GM19324 (cell line): ENCODE results near the gene LMAN1L.
"Not testable (repeated sequence)": the region's sequence is repeated elsewhere in the genome, so short reads cannot be mapped to it uniquely, and the experiment has no call there.

ENCODE experiments used
- ATAC-seq: cut with Tn5 transposase; IDR thresholded peaks from one replicate; pipeline ENCODE4 v1.9.1; 2021; ENCODE audit warnings: mild to moderate bottlenecking, moderate library complexity; ENCODE audit not compliant: unreplicated experiment, low FRiP score

The LMAN1L gene

DNA sequence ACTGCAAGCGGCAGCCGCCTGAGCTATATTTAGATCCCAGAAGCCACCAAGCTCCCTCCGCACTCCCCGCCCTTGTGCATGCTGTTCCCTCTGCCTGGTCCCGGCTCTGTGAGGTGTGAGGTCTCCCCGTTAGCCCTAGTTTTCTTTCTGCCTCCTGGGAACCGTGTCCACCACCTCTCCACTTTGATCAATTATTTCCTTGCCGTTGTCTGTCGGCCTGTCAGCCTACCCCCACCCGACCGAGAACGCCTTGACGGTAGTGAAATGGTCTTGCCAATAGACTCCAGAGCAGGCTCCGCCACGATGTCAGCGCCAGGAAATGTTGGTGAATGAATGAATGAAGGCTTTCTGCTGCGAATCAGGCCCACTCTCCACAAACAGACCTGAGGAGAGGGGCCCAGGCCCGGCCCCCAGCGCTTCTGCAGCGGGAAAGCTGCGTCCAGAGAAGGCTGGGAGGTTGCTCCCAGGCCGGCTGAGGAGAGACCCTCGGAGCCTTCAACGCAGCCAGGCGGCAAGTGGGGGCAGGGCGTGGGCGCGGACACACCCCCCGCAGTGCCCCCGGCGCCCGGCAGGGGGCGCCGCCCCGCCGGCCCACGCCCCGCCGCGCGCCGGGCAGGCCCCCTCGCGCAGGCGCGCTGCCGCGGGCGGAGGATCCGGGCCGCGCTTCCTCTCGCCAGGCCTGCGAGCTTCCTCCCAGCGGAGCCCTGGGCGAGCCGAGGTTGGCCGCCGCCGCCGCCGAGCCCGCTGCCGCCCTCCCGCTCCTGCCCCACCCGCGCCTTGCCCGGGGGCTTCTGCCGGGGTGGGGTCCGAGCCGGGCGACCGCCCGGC, 31.0 kb upstream of the LMAN1L start, which contains the start of gene CSK:
TSS of gene CSK (plus strand) at position 650 of the 828 bp plus-strand sequence. CDS start 16,218 bp downstream, outside the sequence.
- ATAC-seq: peak; percentile 47

DNA sequence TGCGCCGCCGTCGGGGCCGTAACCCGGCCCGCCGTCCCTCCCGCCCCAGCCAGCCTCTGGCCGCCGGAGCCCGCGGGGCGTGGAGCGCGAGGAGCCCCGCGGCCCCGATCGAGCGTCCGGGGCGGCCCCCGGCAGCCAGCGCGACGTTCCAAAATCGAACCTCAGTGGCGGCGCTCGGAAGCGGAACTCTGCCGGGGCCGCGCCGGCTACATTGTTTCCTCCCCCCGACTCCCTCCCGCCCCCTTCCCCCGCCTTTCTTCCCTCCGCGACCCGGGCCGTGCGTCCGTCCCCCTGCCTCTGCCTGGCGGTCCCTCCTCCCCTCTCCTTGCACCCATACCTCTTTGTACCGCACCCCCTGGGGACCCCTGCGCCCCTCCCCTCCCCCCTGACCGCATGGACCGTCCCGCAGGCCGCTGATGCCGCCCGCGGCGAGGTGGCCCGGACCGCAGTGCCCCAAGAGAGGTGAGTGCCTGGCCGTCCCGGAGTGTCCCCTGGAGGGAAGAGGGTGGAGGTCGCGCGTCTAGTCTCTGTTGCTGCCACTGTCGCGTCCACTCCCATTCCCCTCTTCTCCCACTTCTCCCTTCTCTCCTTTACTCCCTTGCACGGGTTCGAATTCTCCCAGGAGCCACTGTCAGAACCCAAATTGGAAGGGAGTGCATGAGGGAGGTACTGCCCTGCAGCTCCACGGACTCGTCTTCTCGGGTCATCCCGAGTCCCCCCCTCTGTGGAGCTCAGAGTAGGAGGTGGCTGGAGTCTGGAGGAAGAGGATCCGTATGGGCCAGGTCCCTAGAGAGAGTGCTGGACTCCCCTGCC, 30.2 kb upstream of the LMAN1L start:
- peak; percentile 21 for ATAC-seq

DNA sequence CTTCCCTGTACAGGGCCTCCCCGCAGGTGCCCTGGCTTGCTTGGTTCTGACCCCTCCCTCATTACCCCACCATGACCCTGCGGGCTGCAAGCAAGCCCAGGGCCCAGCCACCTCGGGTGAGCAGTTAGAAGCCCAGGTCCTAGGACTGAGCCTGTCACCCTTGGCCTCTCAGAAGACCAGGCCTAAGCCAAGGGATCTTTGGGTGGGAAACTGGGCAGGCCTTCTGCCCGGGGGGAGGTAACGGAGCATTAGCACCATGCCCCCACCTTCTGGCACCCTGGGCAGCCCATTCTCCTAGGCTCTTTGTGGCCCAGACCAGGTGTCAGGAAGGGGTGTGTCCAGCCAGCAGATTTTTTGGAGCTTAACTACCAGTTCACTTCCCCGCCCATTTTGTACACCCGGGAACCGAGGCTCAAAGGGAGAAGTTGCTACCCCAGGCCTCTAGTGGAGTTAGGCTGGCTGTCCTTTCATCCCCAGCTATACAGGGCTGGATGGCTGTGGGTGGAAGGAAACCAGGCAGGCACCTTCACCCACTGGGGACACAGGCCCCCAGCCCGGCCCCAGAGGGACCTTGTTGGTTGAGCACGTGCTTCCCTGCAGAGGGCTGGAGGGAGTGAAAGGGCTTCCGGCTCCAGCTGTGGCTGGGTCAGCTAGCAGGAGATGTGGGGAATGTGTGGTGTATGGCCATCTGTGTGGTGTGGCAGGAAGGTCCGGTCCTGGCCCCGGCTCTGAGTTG, 29.4 kb upstream of the LMAN1L start:
- no peak for ATAC-seq

DNA sequence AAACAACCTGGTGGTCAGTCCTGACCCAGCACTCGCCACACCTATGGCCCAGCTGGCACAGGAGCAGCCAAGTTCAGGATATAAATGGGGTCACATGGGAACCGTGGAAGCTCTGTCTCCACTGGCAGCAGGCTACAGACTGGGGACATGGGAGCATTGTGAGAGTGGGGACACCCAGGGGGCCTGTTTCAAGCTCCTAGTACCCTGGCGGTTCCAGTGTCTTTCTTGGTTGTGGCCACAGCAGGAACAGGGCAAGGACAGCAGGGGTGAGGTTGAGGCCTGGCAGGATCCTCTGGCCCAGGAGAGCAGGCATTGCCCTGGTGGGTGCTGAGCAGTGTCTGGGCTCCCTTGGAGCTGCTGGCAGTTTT, 28.8 kb upstream of the LMAN1L start:
- ATAC-seq: no peak

DNA sequence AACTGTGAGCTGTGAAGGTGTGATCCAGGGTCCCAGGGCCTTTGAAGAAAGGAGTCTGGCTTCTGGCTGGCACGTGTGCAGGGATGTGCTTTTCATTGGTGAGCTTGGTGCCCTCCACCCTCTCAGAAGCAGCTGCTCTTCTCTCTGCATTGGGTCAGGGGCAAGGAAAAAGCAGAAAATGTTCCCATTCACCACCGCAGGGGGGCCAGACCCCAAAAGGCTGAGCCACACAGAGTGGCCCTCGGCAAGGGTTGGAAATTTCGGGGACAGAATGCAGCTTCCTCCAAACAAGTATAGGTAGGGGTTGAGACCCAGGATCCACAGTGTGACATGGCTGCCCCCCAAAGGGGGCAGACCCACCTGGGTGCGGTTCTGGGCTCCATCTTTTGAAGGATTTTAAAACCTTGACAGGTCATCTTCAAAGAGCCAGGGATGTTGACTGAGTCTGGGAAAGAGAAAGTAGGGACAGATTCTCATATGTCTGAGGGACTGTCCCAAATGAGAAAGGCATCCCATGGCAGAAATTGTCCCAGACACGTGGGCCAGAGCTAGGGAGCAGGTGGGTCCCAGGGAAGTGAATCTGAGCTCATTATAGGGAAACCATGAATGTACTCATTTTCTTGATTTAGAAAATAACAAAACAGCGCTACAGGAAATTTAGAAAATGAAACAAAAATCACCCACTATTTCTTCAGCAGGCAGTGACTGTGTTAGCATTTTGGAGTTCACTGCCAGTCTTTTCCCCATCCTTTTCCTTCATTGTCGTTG, 28.0 kb upstream of the LMAN1L start:
- no peak for ATAC-seq

DNA sequence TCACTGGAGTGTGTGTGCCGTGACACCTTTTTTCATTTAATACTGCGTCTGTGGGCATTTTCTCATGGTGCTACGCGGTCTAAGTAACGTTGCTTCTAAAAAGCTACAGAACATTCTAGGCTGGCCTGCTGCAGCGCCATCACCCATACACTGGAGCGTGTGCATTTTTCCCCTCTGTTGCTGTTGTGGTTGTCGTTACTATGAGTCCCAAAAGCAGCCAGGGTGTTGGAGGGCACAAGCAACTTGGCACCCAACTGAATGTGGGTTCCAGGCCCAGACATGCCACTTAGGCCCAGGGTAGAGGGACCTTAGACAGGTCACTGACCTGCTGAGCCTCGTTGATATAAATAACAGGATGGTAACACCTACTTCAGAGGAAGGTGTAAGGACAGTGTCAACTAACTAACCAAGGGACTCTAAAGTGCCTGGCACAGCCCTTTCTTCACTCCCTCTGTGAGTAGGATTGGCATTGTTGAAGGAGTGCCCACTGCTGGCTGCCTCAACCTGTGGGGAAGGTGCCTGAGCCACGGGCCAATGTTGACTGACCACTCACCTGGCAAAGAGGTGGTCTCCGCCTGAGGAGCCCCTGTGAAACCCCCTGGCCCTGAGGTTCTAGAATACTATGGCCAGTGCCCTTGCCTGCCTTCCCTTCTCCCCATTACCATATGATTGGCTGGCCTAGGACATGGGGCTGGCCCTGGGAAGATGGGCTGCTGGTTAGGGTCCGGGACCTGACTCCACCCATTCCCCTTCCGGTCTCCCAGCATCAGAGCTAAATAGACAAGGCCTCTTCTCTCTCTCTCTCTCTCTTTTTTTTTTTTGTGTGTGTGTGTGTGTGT, 27.2 kb upstream of the LMAN1L start:
- no peak for ATAC-seq

DNA sequence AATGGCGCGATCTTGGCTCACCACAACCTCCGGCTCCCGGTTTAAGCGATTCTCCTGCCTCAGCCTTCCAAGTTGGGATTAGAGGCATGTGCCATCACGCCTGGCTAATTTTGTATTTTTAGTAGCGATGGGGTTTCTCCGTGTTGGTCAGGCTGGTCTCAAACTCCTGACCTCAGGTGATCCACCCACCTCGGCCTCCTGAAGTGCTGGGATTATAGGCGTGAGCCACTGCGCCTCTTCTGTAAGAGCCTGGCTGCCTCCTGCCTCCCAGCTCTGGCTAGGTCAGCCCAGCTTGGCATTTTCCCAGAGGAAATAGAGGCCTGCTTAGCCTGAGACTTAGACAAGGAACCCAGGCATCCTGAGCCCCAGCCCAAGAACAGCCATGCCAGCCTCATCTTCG, 26.6 kb upstream of the LMAN1L start:
- not testable (repeated sequence) for ATAC-seq

DNA sequence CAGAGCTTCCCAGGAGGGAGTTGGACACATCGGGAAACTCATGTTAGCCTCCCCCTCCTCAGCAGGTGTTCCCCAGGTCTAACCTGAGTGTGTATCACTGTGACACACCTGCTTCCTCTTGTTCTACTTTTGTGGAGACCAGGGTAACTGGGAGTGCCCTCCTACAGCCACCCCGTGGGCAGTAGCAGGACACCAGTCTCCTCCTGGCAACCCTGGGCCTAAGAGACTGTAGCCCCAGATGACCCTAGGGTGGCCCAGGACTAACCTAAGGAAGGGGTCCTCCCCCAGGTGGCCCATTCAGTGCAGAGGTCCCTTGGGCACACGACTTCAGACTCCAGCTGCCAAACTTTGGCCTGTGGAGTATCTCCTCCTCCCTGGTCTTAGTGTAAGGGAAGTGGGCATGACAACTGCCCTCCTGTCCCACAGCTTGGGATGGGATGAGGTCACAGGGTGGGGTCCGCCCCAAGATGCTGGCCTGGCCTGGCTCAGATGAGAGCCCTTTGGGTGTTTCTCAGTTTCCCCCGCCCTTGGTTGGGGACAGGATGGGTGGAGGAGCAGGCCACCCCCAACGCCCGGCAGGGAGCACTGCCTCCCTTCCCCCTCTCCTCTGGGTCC, 26.0 kb upstream of the LMAN1L start:
- ATAC-seq: no peak

DNA sequence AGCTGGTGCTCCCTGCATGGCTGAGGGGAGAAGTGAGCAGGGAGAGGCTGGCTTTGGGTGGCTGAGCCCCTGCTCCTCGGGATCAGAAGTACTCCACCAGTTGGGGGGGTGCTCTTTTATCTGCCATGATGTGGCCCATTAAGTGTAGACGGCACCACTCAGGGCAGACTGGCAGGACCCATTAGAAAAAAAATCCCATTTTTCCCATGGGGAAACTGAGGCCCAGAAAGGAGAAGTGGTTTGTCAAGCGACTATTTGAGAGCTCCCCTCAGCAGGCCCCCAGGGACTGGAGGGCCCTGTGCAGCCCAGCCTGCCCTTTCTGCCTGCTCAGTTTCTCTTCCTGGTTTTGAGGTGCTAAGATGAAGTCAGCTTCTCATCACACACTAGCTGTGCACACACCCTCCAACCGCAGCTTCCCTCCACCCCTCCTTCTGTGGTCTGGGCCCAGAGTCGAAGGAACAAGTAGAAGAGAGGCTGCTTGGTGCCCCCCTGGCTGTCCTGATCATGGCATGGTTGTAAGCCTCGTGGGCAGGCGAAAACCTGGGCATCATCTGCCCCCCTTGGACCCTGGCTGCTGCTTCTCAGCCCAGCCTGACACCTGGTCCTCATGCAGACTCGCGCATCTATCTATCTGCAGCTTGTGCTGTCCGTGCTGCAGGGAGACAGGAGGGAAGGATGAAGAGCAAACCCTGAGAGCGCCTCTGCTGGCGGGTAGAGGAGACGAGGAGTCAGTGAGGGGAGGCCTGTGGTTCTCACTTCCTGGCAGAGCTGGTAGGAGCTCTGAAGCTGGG, 25.2 kb upstream of the LMAN1L start:
- peak; percentile 43 for ATAC-seq

DNA sequence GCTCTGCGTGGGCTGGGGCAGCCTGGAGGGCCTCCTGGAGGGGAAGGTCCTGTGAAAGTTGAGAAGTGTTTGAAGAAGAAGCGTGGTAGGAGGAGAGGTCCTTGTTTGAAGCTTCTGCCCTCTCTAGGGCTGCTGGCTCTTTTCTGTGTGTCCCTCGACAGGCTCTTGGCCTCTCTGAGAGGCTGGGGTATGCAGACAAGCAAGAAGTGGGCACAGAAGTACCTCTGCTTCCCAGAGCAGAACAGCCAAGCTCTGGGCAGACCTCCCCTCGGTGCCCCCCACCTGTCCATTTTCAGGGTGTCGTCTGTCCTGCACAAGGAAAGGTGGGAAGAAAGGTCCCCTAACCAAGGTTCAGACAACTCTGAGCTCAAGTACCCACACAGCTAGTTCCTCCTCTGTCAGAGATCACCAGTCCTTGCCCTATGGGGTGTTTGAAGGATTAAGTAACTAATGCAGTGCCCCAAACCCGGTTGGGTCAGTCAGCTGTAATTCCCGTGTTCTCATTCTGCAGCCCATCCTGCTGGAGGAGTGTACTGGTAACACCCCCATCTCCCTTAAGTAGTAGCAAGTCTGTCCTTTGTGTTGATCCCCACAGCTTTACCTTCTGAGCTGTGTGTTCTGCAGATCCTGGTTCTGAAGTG, 24.5 kb upstream of the LMAN1L start:
- ATAC-seq: no peak

DNA sequence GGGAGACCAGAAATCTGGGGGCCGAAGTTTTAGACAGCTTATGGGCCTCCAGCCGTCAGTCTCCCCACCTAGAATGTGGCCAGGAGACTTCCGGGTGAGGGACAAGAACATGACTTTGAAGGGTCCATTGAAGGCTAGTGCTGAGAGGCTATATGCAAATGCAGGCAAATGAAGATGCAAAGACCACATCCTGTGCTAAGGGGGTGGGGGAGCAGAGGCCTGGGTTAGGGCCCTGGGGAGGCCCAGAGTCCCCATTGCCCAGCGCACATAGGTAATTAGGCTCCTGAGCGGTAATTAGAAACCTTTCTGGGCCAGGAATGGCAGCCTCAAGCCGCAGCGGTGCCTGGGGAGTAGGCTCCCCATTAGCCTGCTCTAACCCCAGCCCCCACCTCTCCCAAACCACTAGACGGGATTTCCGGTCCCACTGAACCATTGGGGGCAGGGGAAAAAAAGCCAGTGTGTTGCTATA, 23.9 kb upstream of the LMAN1L start:
- ATAC-seq: no peak

DNA sequence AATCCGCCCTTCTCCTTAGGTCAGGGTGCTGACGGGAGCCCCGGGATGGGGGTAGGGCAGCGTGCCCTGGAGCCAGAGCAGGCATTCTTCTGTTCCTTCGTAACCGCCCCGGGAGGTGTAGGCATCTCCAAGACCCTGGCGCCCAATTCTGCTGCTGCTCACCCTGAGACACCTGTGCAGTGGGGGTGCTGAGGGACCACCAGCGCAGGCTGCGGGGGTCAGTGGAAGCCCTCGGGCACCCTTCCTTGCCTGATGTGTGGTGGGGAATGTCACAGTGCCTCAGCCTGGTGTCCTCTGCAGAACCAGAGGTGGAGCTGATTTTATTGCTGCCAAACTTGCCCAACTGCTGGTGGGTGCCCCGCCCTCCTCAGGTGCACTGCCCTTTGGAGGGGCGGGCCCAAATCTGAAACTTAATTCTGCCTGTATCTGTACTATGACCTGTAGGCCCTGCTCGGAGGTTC, 23.4 kb upstream of the LMAN1L start:
- no peak for ATAC-seq

DNA sequence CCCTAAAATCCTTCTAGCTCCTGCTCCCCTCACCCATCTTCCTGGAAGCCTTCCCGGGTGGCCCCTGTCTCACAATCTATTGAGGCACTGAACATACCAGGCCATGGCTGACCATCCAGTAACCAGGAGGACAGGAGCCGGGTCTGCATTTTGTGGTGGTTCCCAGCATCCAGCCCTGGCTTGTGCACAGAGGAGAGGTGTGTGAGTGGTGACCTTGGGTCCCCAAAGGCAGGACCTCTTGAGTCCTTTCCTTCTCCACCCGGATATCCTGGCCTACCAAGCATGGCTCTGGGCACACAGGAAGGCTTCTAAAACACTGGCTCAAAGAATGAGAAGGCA, 22.9 kb upstream of the LMAN1L start:
- ATAC-seq: no peak

DNA sequence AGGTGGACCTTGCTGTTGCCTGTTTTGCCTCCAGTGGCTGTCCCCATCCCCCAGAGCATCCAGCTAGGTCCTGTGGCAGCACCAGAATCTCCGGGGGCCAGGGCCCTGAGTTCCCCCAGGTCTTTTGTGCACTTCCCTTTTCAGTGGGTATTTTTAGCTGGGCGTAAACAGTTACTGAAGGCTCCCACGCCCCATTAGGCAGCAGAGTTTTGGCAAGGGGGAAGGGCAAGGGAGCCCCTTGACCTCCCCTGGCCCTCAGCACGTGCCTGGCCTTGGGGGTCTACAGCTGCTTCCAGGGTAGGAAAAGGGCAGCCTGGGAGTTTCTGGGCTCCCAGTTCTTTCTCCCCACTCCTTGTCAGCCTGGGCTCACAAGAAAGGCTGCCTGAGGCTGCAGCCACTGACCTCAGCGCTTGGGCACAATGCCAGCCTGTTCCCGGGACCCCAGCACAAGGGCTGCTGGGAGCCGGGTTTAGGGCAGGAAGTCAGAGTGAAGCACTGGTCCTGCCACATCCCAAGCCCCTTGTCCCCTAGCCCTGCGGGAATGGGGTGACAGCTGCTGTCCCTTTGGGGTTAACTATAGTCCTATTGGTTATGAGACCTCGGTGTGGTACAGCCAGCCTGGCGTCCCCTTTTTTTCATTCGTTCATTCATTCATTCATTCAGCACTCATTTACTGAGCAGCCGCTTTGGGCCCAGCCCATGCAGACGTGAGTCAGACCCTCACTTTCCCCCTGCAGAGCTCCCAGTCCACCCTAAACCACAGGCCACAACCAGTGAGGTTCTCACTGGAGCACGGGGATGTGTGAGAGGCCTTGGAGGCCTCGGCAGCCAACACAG, 22.3 kb upstream of the LMAN1L start:
- ATAC-seq: no peak

DNA sequence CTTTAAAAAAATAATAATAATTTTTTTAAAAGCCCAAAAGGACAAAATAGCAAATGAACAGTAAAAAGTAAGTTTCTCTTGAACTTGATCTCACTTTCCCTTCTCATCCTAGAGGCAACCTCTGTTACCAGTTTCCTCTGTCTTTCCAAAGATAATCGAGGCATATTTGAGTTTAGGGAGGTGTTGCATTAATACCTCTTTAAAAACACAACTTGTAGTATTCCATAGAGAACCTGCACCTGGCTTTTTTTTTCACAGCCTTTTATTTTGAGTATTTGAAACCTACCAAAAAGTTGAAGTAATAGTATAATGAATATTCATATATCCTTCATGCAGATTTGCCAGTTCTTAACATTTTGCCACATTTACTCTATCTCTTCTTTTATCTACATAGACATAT, 21.6 kb upstream of the LMAN1L start:
- ATAC-seq: no peak

DNA sequence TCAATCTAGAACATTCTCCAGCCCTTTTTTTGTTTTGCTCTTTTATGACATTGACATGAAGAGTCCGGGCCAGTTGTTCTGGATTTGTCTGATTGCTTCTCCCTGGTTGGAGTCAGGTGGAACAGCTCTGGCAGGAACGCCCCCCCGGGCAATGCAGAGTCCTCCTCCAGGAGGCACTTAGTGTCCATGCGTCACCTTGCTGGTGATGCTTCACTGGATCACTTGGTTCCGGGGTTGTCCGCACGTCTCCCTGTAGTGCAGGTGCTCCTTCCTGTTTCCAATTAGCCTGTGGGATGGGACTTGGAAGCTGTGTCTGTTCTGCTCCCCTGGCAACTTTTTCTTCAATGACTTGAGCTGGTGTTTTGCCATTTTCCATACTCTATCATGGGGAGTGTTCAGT, 21.0 kb upstream of the LMAN1L start:
- ATAC-seq: no peak
